HL-60 (cell line): Measurements from ENCODE around the gene RUNX2.

Source experiments
- GABPA ChIP-seq: IDR thresholded peaks from 2 replicates; pipeline ENCODE4 v1.6.1; 2012; ENCODE audit warnings: low read depth
- TF ChIP-seq, protein P1 (sequence below): IDR thresholded peaks from one replicate; pipeline ENCODE4 v1.5.1; 2011; ENCODE audit warnings: low read length, control low read depth, inconsistent platforms; ENCODE audit not compliant: insufficient read depth

DNA sequence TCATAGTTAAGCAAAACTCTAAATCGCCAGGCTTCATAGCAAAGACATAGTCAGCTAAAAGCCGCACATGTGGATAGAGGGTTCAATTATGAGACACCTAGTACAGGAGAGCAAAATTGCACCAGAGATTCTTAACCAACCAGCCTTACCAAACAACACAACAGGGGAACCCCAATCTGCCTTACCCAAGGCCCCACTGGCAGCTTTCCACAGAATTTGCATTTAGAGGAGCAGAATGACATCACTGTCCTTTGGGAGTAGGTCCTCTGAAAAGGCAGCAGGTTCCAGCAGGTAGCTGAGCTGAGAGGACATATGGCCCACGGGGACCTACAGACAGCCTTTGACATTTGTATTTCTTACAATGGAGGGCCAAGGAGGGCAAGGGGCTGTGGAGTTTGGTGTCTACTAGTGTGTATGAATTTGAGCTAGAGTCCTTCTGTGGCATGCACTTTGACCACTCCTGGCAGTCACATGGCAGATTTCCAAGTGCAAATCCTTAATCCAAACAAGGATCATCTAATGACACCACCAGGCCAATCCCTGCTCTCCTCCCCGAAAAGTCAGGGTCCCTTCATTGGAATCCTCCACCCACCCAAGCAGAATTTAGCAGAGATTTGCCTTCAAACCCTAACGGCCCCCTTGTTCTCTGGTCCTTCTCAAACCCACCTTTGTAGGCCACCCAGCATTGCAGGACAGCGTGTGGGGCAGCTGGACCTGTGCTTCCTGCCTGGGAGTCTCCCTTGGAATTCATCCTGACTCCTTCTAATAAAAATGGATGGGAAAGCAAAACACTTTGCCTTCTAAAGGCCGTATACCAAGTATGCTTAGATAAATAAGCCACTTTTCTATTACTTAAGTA lies 220.8 kb downstream of the RUNX2 start:
- TF ChIP-seq, protein P1, sequence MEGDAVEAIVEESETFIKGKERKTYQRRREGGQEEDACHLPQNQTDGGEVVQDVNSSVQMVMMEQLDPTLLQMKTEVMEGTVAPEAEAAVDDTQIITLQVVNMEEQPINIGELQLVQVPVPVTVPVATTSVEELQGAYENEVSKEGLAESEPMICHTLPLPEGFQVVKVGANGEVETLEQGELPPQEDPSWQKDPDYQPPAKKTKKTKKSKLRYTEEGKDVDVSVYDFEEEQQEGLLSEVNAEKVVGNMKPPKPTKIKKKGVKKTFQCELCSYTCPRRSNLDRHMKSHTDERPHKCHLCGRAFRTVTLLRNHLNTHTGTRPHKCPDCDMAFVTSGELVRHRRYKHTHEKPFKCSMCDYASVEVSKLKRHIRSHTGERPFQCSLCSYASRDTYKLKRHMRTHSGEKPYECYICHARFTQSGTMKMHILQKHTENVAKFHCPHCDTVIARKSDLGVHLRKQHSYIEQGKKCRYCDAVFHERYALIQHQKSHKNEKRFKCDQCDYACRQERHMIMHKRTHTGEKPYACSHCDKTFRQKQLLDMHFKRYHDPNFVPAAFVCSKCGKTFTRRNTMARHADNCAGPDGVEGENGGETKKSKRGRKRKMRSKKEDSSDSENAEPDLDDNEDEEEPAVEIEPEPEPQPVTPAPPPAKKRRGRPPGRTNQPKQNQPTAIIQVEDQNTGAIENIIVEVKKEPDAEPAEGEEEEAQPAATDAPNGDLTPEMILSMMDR: no peak
- TF ChIP-seq GABPA: no peak
